Measurements from ENCODE around the gene PATJ.
"Not testable (repeated sequence)": the region's sequence is repeated elsewhere in the genome, so short reads cannot be mapped to it uniquely, and the experiment has no call there.

The PATJ gene

DNA sequence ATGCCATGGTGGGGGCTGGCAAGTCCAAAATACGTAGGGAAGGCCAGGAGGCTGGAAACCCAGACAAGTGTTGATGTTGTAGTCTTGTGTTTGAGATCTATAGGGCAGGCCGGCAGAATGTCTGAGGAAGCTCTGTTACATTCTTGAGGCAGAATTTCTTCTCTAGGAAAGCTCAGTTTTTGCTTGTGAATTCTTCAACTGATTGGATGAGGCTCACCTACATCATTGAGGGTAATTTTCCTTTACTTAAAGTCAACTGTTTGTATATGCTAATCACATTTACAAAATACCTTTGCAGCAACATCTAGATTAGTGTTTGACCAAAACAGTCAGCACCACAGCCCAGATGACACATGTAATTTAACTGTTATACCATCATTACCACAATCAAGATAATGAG lies 37.0 kb downstream of the PATJ start:
- no peak overlapping the region for H3K4me3 ChIP-seq (ENCODE audit: low read depth, low read length)
- DNase-seq (ENCODE audit: low read depth) = no peak
- TF ChIP-seq, protein P1, sequence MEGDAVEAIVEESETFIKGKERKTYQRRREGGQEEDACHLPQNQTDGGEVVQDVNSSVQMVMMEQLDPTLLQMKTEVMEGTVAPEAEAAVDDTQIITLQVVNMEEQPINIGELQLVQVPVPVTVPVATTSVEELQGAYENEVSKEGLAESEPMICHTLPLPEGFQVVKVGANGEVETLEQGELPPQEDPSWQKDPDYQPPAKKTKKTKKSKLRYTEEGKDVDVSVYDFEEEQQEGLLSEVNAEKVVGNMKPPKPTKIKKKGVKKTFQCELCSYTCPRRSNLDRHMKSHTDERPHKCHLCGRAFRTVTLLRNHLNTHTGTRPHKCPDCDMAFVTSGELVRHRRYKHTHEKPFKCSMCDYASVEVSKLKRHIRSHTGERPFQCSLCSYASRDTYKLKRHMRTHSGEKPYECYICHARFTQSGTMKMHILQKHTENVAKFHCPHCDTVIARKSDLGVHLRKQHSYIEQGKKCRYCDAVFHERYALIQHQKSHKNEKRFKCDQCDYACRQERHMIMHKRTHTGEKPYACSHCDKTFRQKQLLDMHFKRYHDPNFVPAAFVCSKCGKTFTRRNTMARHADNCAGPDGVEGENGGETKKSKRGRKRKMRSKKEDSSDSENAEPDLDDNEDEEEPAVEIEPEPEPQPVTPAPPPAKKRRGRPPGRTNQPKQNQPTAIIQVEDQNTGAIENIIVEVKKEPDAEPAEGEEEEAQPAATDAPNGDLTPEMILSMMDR (IDR thresholded peaks at IDR 0.05; ENCODE audit: low read depth, low read length, missing control alignments) = no peak

DNA sequence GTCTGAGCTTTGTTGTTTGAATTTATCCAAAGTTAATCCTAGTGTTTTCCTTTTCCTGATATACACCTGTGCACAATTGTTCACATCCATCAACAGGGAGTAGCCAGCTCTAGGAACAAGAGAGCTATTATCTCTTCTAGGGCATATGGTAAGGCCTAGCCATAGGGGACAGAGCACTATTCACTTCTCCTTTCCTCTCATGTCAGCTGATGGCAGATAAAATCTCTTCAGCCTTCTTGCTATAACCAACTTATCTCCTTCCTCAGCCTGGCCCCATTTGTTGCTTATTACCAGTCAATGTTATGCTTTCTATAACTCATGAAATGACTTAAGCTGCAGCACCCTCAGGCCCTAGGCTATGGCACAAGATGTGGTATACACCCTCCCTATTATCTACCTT lies 38.9 kb downstream of the PATJ start:
- H3K4me3 ChIP-seq (ENCODE audit: low read depth, low read length) = no peak overlapping the region
- DNase-seq (ENCODE audit: low read depth) = no peak
- TF ChIP-seq, protein P1 (IDR thresholded peaks at IDR 0.05; ENCODE audit: low read depth, low read length, missing control alignments) = no peak

DNA sequence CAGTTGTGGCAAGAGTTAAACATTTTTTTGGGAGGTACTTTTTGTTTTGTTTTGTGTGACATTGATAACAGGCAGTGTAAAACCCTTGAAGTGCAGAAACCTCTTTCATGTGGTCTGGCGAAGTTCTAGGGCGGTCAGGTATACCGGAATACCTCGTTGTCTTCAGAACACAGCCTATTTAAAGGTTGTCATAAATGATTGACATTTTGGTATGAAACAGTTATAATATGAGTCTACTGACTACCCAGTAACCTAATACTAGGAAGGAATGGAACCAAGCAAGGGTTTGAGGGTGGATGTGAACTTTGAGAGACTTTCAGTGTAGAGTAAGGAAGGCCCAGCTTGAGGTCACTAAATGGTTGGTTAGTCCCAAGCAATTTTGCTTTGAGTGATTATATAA lies 40.5 kb downstream of the PATJ start:
- no peak overlapping the region for H3K4me3 ChIP-seq (ENCODE audit: low read depth, low read length)
- DNase-seq (ENCODE audit: low read depth) = no peak
- TF ChIP-seq, protein P1 (IDR thresholded peaks at IDR 0.05; ENCODE audit: low read depth, low read length, missing control alignments) = no peak

DNA sequence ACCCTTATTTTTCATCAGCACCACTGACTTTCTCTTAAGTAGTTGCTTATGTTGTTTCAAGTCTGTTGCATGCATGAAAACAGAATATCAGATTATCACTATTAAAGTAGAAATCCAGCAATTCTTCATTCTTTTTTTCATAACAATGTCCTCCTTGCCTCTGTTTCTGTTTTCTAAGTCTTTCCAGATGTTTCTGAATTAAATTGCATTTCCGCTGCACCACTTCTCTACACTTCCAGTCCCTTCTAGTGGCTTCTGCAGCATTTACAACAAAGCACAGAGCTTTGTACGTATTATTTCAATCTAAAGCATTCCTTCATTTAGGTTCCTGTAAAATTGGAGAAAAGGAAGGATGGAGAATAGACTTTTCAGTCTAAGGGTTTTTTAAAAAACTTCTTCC lies 42.4 kb downstream of the PATJ start:
- H3K4me3 ChIP-seq (ENCODE audit: low read depth, low read length) = no peak overlapping the region
- TF ChIP-seq, protein P1 (IDR thresholded peaks at IDR 0.05; ENCODE audit: low read depth, low read length, missing control alignments) = no peak
- DNase-seq (ENCODE audit: low read depth) = no peak

DNA sequence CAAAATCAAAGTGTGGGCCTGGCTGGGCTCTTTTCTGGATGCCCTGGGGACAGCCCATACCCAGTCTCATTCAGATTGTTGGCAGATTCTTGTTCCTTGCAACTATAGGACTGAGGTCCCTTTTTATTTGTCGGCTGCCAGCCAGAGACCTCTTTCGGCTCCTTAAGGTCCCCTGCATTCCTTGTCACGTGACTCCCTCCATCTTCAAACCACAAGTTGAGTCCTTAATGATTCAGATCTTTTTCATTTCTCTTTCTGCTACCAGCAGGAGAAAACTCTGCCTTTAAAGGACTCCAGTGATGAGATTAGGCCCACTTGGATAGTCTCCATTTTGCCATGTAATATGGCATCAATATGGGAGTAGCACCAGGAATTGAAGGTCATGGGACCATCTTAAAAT lies 48.6 kb downstream of the PATJ start:
- H3K4me3 ChIP-seq (ENCODE audit: low read depth, low read length) = no peak overlapping the region
- DNase-seq (ENCODE audit: low read depth) = no peak
- TF ChIP-seq, protein P1 (IDR thresholded peaks at IDR 0.05; ENCODE audit: low read depth, low read length, missing control alignments) = no peak

DNA sequence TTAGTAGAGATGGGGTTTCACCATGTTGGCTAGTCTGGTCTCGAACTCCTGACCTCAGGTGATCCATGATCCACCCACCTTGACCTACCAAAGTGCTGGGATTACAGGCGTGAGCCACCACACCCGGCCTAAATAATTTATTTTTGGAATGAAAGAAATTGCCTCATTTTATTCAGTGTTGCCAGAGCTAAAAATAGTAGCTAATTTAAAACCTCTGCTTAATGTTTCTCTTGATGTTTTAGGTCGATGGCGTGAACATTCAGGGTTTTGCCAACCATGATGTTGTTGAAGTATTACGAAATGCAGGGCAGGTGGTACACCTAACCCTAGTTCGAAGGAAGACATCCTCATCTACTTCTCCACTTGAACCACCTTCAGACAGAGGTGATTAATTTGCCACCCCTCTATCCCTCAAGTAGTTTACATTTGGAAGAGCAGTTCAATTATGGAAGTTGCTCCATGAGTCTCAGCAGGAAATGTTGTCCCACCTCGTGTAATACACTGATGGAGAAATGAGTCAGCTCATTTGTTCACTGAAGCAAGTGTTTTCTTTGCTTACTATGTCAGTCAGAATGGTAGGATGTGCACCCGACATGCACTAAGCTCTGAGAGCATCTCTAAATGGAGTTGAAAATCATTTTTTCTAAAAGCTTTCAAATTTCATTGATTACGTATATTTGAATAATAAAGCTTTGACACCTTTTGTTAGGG lies 54.9 kb downstream of the PATJ start:
- TF ChIP-seq, protein P1 (IDR thresholded peaks at IDR 0.05; ENCODE audit: low read depth, low read length, missing control alignments) = no peak
- H3K4me3 ChIP-seq (ENCODE audit: low read depth, low read length) = no peak overlapping the region
- DNase-seq (ENCODE audit: low read depth) = no peak

DNA sequence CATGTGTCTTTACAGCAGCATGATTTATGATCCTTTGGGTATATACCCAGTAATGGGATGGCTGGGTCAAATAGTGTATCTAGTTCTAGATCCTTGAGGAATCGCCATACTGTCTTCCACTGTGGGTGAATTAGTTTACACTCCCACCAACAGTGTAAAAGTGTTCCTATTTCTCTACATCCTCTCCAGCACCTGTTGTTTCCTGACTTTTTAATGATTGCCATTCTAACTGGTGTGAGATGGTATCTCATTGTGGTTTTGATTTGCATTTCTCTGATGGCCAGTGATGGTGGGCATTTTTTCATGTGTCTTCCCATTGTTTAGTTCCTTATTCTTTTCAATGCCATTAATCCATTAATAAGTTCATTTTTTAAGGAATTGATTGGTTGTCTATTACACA lies 58.8 kb downstream of the PATJ start:
- H3K4me3 ChIP-seq (ENCODE audit: low read depth, low read length); DNase-seq (ENCODE audit: low read depth): not testable (repeated sequence)
